ENCODE measurements around the gene VPS25.

DNA sequence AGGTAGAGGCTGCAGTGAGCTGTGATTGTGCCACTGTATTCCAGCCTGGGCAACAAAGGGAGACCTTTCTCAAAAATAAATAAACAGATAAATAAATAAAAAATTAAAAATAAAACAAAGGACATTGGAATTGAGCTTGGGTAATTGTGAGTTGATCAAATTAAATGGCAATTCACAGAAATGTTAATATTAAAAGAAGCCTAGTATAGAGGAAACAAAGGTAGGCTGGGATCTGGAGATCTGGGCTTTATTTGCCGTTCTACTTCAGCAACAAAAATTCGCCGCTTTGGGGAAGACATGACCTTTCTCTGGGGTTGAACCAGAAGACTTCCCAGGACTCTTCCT lies 332 bp upstream of the VPS25 start:
- TF ChIP-seq CTCF (IDR thresholded peaks at IDR 0.05 in 4 of 5, conservative IDR thresholded peaks at IDR 0.05 in 1 of 5): no peak
- TF ChIP-seq POLR2A (IDR thresholded peaks at IDR 0.05): no peak

Measured in gastrocnemius medialis (tissue), 4 donors.